HEK293 (cell line): ENCODE data around the gene DLK2.

ENCODE experiments used
- CTCF ChIA-PET: fragments of 350-600 bp; formaldehyde crosslinking; extraction: SDS; loops from one replicate; lab custom pipeline; 2021; ENCODE audit warnings: antibody characterized with exemption; lab: Yijun Ruan, JAX
- POLR2A ChIA-PET: fragments of 300-600 bp; formaldehyde crosslinking; extraction: SDS; loops from one replicate; lab custom pipeline; 2020; ENCODE audit warnings: antibody characterized with exemption, inconsistent platforms; lab: Yijun Ruan, JAX
- H3K27ac ChIP-seq: fragments of 200-500 bp; sonication (Bioruptor generic); 2 replicates; pipeline ENCODE4 v1.5.1; 2014; ENCODE audit warnings: low read depth, low read length, control low read depth, inconsistent platforms; ENCODE audit errors: extremely low read depth
- H3K36me3 ChIP-seq, 2 experiments: fragments of 200-500 bp in 1 of 2; sonication (Bioruptor generic) in 1 of 2; 1 replicate in 1 of 2; 2 replicates in 1 of 2; pipeline ENCODE4 v1.5.1; 2014 to 2017; ENCODE audit warnings: inconsistent platforms in 2 of 2, low read length in 2 of 2; ENCODE audit not compliant: control insufficient read depth in 2 of 2, insufficient read depth in 1 of 2
- H3K4me1 ChIP-seq: fragments of 200-500 bp; sonication (Bioruptor generic); 2 replicates; pipeline ENCODE4 v1.5.1; 2014; ENCODE audit warnings: mild to moderate bottlenecking, low read length, inconsistent platforms; ENCODE audit not compliant: control insufficient read depth, insufficient read depth
- H3K4me3 ChIP-seq: 2 replicates; pipeline ENCODE4 v1.5.1; 2011; ENCODE audit warnings: low read depth, mild to moderate bottlenecking, control low read depth, low read length, moderate library complexity
- H3K9me3 ChIP-seq: fragments of 200-500 bp; sonication (Bioruptor generic); 2 replicates; pipeline ENCODE4 v1.5.1; 2014; ENCODE audit warnings: low read depth, low read length, inconsistent platforms; ENCODE audit not compliant: control insufficient read depth, insufficient read depth
- AEBP2 ChIP-seq: fragments of 450-650 bp; formaldehyde crosslinking; IDR thresholded peaks from 2 replicates; pipeline ENCODE4 v1.5.1; 2016; ENCODE audit warnings: missing biosample characterization, missing genetic modification characterization, borderline replicate concordance
- BCL11B ChIP-seq: fragments of 450-650 bp; formaldehyde crosslinking; IDR thresholded peaks from 2 replicates; pipeline ENCODE4 v1.5.1; 2016; ENCODE audit warnings: low read depth, missing biosample characterization, missing genetic modification characterization
- GLIS2 ChIP-seq: fragments of 450-650 bp; formaldehyde crosslinking; IDR thresholded peaks from 2 replicates; pipeline ENCODE4 v1.5.1; 2016; ENCODE audit warnings: missing biosample characterization, missing genetic modification characterization
- KLF10 ChIP-seq: fragments of 450-650 bp; IDR thresholded peaks from 2 replicates; pipeline ENCODE4 v1.5.1; 2018; ENCODE audit warnings: missing biosample characterization, mild to moderate bottlenecking, missing genetic modification characterization
- SCRT1 ChIP-seq: fragments of 450-650 bp; formaldehyde crosslinking; IDR thresholded peaks from 2 replicates; pipeline ENCODE4 v1.5.1; 2016; ENCODE audit warnings: missing biosample characterization, missing genetic modification characterization, borderline replicate concordance
- ZBTB21 ChIP-seq: fragments of 450-650 bp; formaldehyde crosslinking; IDR thresholded peaks from 2 replicates; pipeline ENCODE4 v1.5.1; 2017; ENCODE audit warnings: missing biosample characterization, missing genetic modification characterization
- ZBTB7A ChIP-seq: fragments of 450-650 bp; formaldehyde crosslinking; IDR thresholded peaks from 2 replicates; pipeline ENCODE4 v1.5.1; 2016; ENCODE audit warnings: low read depth, missing biosample characterization, missing genetic modification characterization
- ZNF121 ChIP-seq: fragments of 450-650 bp; formaldehyde crosslinking; IDR thresholded peaks from 2 replicates; pipeline ENCODE4 v1.5.1; 2016; ENCODE audit warnings: missing biosample characterization, missing genetic modification characterization
- ZNF169 ChIP-seq: fragments of 450-650 bp; formaldehyde crosslinking; IDR thresholded peaks from 2 replicates; pipeline ENCODE4 v1.5.1; 2016; ENCODE audit warnings: missing biosample characterization, missing genetic modification characterization
- ZNF302 ChIP-seq: fragments of 450-650 bp; formaldehyde crosslinking; IDR thresholded peaks from 2 replicates; pipeline ENCODE4 v1.5.1; 2016; ENCODE audit warnings: missing biosample characterization, missing genetic modification characterization, low read depth
- ZNF324 ChIP-seq: fragments of 450-650 bp; formaldehyde crosslinking; IDR thresholded peaks from 2 replicates; pipeline ENCODE4 v1.5.1; 2016; ENCODE audit warnings: missing biosample characterization, missing genetic modification characterization
- ZNF366 ChIP-seq: fragments of 450-650 bp; formaldehyde crosslinking; conservative IDR thresholded peaks from 2 replicates; pipeline ENCODE4 v1.5.1; 2016; ENCODE audit warnings: missing biosample characterization, missing genetic modification characterization
- ZNF488 ChIP-seq: fragments of 450-650 bp; formaldehyde crosslinking; IDR thresholded peaks from 2 replicates; pipeline ENCODE4 v1.5.1; 2016; ENCODE audit warnings: missing biosample characterization, missing genetic modification characterization
- ZNF530 ChIP-seq: fragments of 450-650 bp; formaldehyde crosslinking; IDR thresholded peaks from 2 replicates; pipeline ENCODE4 v1.5.1; 2016; ENCODE audit warnings: low read depth, missing biosample characterization, missing genetic modification characterization
- ZNF558 ChIP-seq: fragments of 450-650 bp; formaldehyde crosslinking; IDR thresholded peaks from 2 replicates; pipeline ENCODE4 v1.5.1; 2016; ENCODE audit warnings: missing biosample characterization, missing genetic modification characterization
- ZNF561 ChIP-seq: fragments of 450-650 bp; IDR thresholded peaks from 2 replicates; pipeline ENCODE4 v1.5.1; 2018; ENCODE audit warnings: missing biosample characterization, missing genetic modification characterization, borderline replicate concordance
- ZNF585B ChIP-seq: fragments of 450-650 bp; formaldehyde crosslinking; IDR thresholded peaks from 2 replicates; pipeline ENCODE4 v1.5.1; 2016; ENCODE audit warnings: missing biosample characterization, missing genetic modification characterization
- ZNF660 ChIP-seq: fragments of 450-650 bp; IDR thresholded peaks from 2 replicates; pipeline ENCODE4 v1.5.1; 2018; ENCODE audit warnings: missing biosample characterization, mild to moderate bottlenecking, missing genetic modification characterization
- ZNF670 ChIP-seq: fragments of 450-650 bp; formaldehyde crosslinking; IDR thresholded peaks from 2 replicates; pipeline ENCODE4 v1.5.1; 2016; ENCODE audit warnings: missing biosample characterization, missing genetic modification characterization, low read depth
- ZNF837 ChIP-seq: fragments of 450-650 bp; formaldehyde crosslinking; IDR thresholded peaks from 2 replicates; pipeline ENCODE4 v1.5.1; 2016; ENCODE audit warnings: missing biosample characterization, missing genetic modification characterization
- ZNF843 ChIP-seq: fragments of 450-650 bp; formaldehyde crosslinking; IDR thresholded peaks from 2 replicates; pipeline ENCODE4 v1.5.1; 2016; ENCODE audit warnings: missing biosample characterization, missing genetic modification characterization
- ZSCAN5A ChIP-seq: fragments of 450-650 bp; formaldehyde crosslinking; IDR thresholded peaks from 2 replicates; pipeline ENCODE4 v1.5.1; 2016; ENCODE audit warnings: missing biosample characterization, missing genetic modification characterization
- TF ChIP-seq, protein P1 (sequence below): fragments of 450-650 bp; formaldehyde crosslinking; conservative IDR thresholded peaks from 2 replicates; pipeline ENCODE4 v1.5.1; 2016; ENCODE audit warnings: low read depth, missing biosample characterization, missing genetic modification characterization
- TF ChIP-seq, protein P2 (sequence below): fragments of 450-650 bp; formaldehyde crosslinking; IDR thresholded peaks from 2 replicates; pipeline ENCODE4 v1.5.1; 2017; ENCODE audit warnings: missing biosample characterization, mild to moderate bottlenecking, missing genetic modification characterization, moderate library complexity
- TF ChIP-seq, protein P3 (sequence below): fragments of 450-650 bp; IDR thresholded peaks from 2 replicates; pipeline ENCODE4 v1.5.1; 2018; ENCODE audit warnings: missing biosample characterization, mild to moderate bottlenecking, missing genetic modification characterization

DLK2 gene

DNA sequence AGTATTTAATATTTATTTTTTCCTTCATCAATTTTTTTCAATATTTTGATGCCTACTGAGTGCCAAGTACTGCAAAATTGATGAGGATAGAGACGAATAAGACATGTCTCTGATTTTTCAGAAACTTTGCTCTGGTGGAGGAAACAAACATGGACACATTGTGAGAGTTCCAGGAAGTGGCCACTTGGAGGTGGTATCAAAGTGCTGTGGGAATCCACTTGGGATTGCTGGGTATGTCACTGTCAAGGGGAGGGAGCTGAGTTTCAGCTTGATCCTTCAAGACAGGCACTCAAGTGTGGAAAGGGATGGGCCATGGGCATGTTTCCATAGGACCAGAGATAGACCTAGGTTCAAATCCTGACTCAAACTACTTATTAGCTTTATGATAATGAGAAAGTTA, 52.5 kb downstream of the DLK2 start (continued):
- TF ChIP-seq, protein P1, sequence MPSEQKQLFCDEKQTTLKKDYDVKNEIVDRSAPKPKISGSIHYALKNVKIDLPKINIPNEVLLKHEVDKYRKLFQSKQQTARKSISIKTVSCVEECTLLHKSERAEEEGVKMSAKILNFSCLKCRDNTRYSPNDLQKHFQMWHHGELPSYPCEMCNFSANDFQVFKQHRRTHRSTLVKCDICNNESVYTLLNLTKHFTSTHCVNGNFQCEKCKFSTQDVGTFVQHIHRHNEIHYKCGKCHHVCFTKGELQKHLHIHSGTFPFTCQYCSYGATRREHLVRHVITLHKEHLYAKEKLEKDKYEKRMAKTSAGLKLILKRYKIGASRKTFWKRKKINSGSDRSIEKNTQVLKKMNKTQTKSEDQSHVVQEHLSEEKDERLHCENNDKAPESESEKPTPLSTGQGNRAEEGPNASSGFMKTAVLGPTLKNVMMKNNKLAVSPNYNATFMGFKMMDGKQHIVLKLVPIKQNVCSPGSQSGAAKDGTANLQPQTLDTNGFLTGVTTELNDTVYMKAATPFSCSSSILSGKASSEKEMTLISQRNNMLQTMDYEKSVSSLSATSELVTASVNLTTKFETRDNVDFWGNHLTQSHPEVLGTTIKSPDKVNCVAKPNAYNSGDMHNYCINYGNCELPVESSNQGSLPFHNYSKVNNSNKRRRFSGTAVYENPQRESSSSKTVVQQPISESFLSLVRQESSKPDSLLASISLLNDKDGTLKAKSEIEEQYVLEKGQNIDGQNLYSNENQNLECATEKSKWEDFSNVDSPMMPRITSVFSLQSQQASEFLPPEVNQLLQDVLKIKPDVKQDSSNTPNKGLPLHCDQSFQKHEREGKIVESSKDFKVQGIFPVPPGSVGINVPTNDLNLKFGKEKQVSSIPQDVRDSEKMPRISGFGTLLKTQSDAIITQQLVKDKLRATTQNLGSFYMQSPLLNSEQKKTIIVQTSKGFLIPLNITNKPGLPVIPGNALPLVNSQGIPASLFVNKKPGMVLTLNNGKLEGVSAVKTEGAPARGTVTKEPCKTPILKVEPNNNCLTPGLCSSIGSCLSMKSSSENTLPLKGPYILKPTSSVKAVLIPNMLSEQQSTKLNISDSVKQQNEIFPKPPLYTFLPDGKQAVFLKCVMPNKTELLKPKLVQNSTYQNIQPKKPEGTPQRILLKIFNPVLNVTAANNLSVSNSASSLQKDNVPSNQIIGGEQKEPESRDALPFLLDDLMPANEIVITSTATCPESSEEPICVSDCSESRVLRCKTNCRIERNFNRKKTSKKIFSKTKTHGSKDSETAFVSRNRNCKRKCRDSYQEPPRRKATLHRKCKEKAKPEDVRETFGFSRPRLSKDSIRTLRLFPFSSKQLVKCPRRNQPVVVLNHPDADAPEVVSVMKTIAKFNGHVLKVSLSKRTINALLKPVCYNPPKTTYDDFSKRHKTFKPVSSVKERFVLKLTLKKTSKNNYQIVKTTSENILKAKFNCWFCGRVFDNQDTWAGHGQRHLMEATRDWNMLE (tag by site-specific recombination) = no peak
- TF ChIP-seq, protein P2, sequence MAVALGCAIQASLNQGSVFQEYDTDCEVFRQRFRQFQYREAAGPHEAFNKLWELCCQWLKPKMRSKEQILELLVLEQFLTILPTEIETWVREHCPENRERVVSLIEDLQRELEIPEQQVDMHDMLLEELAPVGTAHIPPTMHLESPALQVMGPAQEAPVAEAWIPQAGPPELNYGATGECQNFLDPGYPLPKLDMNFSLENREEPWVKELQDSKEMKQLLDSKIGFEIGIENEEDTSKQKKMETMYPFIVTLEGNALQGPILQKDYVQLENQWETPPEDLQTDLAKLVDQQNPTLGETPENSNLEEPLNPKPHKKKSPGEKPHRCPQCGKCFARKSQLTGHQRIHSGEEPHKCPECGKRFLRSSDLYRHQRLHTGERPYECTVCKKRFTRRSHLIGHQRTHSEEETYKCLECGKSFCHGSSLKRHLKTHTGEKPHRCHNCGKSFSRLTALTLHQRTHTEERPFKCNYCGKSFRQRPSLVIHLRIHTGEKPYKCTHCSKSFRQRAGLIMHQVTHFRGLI (tag by site-specific recombination) = no peak
- TF ChIP-seq ZBTB7A (no peak), GLIS2 (tag by site-specific recombination) (no peak), SCRT1 (no peak), AEBP2 (tag by site-specific recombination) (no peak), ZNF121 (tag by site-specific recombination) (no peak)
- TF ChIP-seq, protein P3, sequence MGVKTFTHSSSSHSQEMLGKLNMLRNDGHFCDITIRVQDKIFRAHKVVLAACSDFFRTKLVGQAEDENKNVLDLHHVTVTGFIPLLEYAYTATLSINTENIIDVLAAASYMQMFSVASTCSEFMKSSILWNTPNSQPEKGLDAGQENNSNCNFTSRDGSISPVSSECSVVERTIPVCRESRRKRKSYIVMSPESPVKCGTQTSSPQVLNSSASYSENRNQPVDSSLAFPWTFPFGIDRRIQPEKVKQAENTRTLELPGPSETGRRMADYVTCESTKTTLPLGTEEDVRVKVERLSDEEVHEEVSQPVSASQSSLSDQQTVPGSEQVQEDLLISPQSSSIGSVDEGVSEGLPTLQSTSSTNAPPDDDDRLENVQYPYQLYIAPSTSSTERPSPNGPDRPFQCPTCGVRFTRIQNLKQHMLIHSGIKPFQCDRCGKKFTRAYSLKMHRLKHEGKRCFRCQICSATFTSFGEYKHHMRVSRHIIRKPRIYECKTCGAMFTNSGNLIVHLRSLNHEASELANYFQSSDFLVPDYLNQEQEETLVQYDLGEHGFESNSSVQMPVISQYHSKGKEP (tag by site-specific recombination) = no peak

DNA sequence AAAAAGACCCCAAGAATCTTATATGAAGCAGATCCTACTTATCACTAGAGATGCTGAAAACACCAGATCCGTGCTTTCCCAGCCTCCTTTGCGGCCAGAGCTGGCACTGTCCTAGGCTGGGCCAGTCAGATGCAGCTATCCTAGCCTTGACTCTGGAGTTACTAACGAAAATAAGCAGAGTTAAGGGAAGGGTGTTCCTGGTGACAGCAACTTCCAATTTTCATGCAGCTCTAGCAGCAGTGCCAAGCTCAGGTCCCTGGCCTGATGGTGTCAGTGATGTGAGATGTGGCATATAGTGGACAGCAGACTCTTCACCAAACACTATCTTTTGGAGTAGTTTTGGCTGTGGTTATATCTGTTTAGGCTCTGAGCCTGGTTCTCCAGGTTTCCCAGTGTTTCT, 53.6 kb downstream of the DLK2 start:
- no peaks in the 10 kb centered on the region for H3K9me3 ChIP-seq
- CTCF ChIA-PET = interaction anchor here (0.7 to 1.6 kb wide), 2 partner anchors 105 to 145 kb away, joined by 3 read pairs; no protein-coding TSS in a partner anchor
- peaks cover 0 to 77% of the 10 kb centered on the region in 2 experiments; a peak in 1 of 3 replicates for H3K36me3 ChIP-seq
- POLR2A ChIA-PET = interaction anchor here (1.2 kb wide), 1 partner anchor 26 kb away, joined by 3 read pairs; the partner anchor contains the start of gene ABCC10
- H3K27ac ChIP-seq = no peak overlapping the region
- H3K4me3 ChIP-seq = no peak overlapping the region
- H3K4me1 ChIP-seq = no peaks in the 10 kb centered on the region
- no peak for TF ChIP-seq ZNF585B
- no peak for TF ChIP-seq ZNF660 (tag by site-specific recombination)
- no peak for TF ChIP-seq ZNF488 (tag by site-specific recombination)
- TF ChIP-seq ZNF670 (tag by site-specific recombination) = no peak
- no peak for TF ChIP-seq ZNF843
- no peak for TF ChIP-seq ZNF837 (tag by site-specific recombination)
- TF ChIP-seq ZNF530 (tag by site-specific recombination) = no peak
- TF ChIP-seq ZNF558 (tag by site-specific recombination) = no peak
- TF ChIP-seq ZNF169 (tag by site-specific recombination) = no peak
- no peak for TF ChIP-seq ZSCAN5A (tag by site-specific recombination)
- TF ChIP-seq ZBTB21 (tag by site-specific recombination) = no peak
- no peak for TF ChIP-seq KLF10
- TF ChIP-seq ZNF366 (tag by site-specific recombination) = no peak
- TF ChIP-seq BCL11B = no peak
- no peak for TF ChIP-seq ZNF324 (tag by site-specific recombination)
- TF ChIP-seq ZNF302 (tag by site-specific recombination) = no peak
- no peak for TF ChIP-seq ZNF561 (tag by site-specific recombination)
